ENCODE measurements around the gene CSF1.

Gene CSF1

DNA sequence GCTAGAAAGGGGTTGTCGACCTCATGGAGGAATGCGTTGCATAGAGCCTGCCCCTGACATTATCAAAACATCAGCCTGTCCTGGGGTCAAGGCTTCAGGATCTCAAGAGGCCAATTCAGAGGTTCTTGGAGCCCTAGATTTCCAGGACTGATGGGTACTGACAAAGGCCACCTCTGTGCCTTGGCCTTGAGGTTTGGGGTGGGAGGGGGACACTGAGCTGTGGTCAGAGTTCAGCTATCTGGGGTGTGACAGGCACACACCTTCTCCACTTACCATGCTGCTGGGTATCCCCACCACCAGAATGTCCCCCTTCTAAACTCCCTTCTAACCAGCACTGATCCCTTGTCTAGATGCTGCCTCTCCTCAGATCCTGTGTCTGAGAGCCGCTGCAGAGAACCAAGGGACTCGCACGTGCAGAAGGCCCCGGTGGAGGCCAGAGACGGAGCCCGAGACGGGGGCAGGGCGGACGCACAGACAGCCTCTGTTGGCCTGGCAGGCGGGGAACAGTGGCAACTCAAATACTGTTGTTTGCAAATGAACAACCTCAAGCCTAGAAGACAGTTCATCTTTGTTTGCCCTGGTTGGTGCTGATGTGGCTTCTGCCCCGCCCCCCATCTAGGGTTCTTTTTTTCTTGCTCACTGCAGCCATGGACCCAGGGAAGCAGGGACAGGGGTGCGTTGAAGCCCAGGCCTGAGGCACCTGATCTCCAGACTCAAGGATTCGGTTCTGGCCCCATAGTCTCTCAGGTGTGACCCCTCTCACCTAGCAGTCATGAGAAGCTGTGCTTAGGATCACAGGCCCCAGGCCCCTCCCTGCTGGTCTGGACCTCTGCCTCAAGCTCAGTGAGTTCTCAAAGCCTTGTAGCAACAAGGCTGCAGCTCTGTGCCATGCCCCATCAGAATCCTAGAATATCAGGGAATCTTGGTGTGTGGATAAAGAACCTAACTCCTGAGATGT lies 28.1 kb upstream of the CSF1 start:
- no peak for DNase-seq (ENCODE audit: low read depth in 3 of 3)

DNA sequence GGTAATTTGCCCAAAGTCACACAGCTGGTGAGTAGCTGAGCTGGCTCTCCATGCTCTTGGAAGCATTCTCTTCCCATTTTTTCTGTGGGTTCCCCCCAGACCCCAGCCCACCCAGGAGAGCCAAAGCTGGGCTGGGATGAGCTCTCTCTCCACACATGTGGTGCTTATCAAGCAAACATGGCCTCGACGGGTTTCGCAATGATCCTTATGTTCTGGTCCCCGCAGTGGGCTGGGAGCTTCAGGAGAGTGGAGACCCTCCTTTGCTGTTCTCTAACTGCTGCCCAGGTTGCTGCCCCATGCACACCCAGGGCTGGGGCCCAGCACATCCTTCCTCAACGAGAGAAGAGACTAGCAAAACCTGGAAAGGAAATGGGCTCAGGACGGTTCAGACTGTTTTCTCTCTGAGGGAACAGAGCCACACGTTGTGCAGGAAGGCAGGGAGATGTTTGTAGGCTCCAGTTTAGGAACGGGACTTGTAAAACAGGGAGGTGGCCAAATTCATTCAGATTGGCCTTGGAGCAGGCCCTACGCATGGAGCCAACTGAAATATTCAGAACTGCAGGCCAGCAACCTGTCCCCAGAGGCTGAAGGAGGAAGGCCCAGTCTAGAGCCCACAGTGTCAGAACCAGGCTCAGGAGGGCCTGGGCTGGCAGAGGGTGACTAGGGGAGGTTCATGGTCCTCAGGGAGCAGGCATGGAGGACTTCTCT lies 27.2 kb upstream of the CSF1 start:
- DNase-seq (ENCODE audit: low read depth in 3 of 3), result no peak

- no peak for DNase-seq (ENCODE audit: low read depth in 3 of 3)
Measured at GRCh38 chr1:109884242-109884891, 26.3 kb upstream of the CSF1 start.

- no peak for DNase-seq (ENCODE audit: low read depth in 3 of 3)
Measured at GRCh38 chr1:109885589-109885988, 25.1 kb upstream of the CSF1 start.

DNA sequence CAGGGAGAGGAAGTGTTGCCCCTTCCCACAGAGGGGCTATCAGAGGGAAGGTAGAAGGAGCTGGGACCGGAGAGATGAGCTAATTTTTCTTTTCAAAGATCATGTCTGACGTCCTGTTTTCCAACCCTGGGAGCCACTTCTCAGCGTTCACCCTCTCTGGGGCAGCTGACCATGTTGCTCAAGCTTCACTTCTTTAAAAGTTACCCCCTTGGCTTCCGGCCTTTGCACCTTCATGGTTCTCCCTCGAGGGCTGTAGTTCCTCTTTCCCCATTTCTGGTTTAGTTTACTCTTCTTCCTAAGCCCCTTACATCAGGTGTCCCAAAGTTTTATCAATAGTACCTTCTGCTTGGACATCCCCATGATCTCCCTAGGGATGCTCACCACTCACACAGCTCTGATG lies 23.8 kb upstream of the CSF1 start:
- DNase-seq (ENCODE audit: low read depth in 3 of 3), result no peak

DNA sequence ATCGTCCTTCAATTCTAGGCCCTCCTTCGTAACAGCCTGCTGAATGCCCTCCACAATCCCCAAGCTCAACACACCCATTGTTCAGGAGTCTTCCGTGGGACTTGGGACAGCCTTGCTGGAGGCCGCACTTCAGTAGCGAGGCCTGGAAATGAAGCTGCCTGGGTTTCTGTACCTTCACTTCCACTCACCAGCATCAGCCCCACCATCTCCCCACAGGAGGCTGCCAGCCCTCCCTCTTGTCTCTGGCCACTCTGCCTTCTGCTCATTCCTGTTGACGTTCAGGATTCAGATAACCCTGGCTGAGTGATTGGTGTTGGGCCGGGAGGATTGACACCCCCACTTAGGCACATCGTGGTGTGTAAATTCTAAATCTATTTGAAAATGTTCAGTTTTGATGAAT lies 23.4 kb upstream of the CSF1 start:
- DNase-seq (ENCODE audit: low read depth in 3 of 3), result no peak

DNA sequence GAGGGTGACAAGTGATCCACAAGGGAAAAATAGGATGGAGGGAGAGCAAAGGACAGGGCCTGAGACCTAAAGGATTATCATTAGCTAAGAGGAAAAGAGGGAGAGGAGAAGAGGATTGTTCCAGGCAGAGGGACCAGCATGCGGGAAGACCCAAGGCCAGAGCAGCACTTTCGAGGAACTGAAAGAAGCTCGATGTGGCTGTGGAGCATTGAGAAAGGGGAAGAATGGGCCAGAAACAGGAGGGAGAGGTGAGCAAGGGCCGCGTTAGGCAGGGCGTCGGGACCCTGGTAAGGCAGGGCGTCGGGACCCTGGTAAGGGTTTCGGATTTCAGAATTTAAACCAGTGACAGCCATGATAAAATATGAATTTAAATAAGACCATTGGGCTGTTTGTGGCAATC lies 22.8 kb upstream of the CSF1 start:
- DNase-seq (ENCODE audit: low read depth in 3 of 3), result no peak

DNA sequence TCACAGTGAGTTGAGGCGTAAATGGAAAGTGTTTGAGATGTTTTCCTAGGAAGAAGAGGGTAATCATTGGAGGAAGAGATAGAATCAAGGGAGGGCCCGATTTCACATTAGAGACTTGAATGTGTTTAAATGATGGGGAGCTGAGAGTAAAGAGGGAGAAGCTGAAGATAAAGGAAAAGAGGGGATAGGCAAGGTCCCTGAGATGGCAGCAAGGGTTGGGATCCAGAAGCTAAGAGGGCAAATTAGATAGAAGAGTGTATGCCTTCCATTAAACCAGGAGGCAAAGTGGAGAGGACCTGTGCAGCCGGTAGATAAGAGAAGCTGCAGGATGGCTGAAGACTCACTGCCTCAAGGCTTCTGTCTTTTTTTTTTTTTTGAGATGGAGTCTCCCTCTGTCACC lies 21.6 kb upstream of the CSF1 start:
- DNase-seq (ENCODE audit: low read depth in 3 of 3), result no peak

- DNase-seq (ENCODE audit: low read depth in 3 of 3), result peak in 2 of 3 experiments; percentile 31 to 48
Measured at GRCh38 chr1:109890115-109890953, 20.3 kb upstream of the CSF1 start.

DNA sequence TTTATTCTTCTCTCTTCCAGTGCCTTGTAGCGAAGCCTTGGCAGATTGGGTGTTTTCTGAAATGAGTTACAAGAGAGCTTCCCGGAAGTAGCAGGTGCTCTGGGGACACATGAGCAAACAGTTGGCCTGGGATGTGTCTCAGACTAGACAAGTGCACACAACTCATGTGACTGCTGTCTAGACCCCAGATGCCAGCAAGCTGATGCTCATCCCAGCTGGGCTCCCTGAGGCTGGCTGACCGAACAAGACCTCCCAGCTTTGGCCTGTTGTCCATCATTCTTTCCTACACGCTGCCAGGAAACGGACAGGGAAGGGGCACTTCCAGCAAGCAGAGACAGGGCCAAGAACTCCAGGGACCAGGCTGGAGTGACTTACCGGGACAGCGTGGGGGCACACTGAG lies 18.7 kb upstream of the CSF1 start:
- no peak for DNase-seq (ENCODE audit: low read depth in 3 of 3)

GRCh38 chr1:109892561-109893368 lies 17.9 kb upstream of the CSF1 start:
- no peak for DNase-seq (ENCODE audit: low read depth in 3 of 3)

- no peak for DNase-seq (ENCODE audit: low read depth in 3 of 3)
Measured at GRCh38 chr1:109893532-109894171, 17.0 kb upstream of the CSF1 start.

GRCh38 chr1:109894823-109895719 lies 15.6 kb upstream of the CSF1 start:
- DNase-seq (ENCODE audit: low read depth in 3 of 3), result no peak

DNA sequence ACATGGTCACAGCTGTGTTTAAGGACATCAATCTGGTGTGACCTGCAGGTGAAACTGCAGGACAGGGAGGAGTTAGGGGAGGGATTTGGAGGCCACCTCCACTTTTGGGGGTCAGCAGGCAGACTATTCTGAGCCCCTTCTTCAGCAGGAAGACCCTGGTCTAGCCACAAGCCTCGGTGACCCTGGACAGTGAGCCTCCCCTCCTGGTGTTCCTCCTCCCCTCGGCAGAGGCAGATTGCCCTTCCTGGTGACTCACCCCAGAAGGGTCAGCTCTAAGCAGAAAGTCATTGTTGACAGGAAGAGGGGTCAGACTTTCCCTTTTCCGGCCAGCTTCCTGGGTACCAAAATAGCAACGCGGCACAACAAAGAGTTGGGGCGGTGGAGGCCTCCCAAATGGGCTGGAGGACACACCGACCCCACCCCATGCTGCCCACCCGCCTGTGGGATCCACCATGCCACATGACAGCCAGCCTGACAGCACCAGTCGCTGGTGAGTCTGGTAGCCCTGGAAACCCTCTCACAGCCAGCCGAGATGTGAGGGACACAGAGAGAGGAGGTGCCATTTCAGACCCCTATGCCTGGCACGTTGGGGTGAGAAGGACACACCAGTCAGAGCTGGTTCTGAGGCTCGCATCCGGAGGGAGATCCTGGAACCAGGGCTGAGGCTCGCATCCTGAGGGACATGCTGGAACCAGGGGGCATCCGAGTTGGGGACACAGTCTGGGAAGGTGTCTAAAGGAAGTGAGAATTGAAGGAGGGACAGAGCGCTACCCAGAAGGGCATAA lies 14.7 kb upstream of the CSF1 start:
- DNase-seq (ENCODE audit: low read depth in 3 of 3), result no peak

GRCh38 chr1:109896681-109897080 lies 14.0 kb upstream of the CSF1 start:
- DNase-seq (ENCODE audit: low read depth in 3 of 3), result no peak

DNA sequence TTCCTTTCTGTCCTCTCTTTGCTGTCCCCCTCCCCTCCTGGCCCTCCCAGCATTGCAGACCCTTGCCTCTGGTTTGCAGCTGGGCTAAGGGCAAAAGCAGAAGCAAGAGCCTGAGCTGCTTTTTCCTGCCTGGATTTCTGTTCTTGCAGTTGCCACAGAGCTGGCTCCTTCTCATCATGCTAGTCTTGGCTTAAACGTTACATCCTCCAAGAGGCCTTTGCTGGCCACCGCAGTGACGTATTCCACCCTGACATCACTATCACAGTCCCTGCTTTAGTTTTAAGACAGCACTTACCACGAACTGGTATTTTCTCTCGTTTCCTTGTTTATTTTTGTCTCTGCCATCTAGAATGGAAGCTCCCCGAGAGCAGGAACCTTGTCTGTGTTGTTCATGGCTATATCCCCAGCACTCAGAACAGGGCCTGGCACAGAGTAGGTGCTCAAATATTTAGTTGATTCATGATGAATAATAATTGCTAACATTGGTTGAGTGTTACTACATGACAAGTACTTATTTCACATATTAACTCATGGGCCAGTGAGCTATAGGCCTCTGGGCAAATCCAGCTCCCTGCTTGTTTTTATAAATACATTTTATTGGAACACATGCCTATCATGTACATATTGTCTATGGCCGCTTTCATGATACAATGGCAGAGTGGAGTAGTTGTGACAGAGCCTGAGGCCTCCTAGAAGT lies 13.2 kb upstream of the CSF1 start:
- DNase-seq (ENCODE audit: low read depth in 3 of 3), result no peak

DNA sequence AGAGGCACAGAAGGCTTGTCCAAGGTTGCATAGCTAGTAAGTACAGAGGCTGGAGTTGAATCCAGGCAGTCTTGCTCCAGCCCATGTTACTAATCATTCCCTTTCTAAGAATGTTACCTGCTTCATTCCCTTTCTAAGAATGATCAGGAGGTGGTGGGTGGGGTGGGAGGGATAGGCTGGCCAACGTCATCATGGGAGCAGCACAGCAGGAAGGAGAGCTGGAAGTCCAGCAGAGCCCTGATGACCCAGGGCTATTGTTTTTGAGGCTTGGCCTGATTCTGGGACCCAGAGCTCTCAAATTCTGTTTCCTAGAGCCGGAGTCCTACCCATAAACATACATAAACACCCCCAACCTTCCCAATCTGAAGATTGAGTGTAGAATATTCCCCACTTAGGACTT lies 11.8 kb upstream of the CSF1 start:
- no peak for DNase-seq (ENCODE audit: low read depth in 3 of 3)

GRCh38 chr1:109901141-109901523 lies 9.5 kb upstream of the CSF1 start:
- DNase-seq (ENCODE audit: low read depth in 3 of 3), result no peak
